Measurements from ENCODE around the gene ERV3-1.
A peak's percentile ranks its signal among the peaks of the same experiment; 100 is the strongest.
"Not testable (repeated sequence)": the region's sequence is repeated elsewhere in the genome, so short reads cannot be mapped to it uniquely, and the experiment has no call there.

Gene ERV3-1

GRCh38 chr7:65006094-65006992 lies at the start of gene ERV3-1:
TSS of gene ERV3-1 (minus strand) at chr7:65006687. CDS start at chr7:64993026, 13,661 bp downstream.
- peak; percentile 80 for DNase-seq (ENCODE audit: low read depth in 2 of 2)

- not testable (repeated sequence) for DNase-seq (ENCODE audit: low read depth in 2 of 2)
These were observed 49.3 kb upstream of the ERV3-1 start for GRCh38 chr7:65055786-65056185.

- DNase-seq (ENCODE audit: low read depth in 2 of 2), result not testable (repeated sequence)
These were observed 48.0 kb upstream of the ERV3-1 start for GRCh38 chr7:65054466-65054994.

GRCh38 chr7:65051654-65052053 lies 45.2 kb upstream of the ERV3-1 start:
- not testable (repeated sequence) for DNase-seq (ENCODE audit: low read depth in 2 of 2)

DNA sequence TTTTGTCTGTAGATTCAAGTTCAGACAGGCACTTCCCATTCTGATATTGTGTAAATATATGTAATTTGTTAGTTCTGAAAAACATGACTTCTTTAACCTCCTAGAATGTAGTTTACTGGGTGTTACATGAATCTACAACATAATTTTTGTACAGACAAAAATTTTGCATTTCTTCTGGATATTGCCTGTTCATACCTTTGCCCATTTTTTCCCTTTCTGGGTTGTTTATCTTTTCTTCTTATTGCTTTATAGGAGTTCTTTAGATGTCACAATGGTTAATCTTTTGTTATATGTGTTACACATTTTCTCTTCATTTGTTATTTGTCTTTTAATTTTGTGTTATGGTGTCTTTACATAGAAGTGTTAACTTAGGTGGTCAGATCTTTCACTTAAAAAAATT lies 44.7 kb upstream of the ERV3-1 start:
- DNase-seq (ENCODE audit: low read depth in 2 of 2), result not testable (repeated sequence)

DNA sequence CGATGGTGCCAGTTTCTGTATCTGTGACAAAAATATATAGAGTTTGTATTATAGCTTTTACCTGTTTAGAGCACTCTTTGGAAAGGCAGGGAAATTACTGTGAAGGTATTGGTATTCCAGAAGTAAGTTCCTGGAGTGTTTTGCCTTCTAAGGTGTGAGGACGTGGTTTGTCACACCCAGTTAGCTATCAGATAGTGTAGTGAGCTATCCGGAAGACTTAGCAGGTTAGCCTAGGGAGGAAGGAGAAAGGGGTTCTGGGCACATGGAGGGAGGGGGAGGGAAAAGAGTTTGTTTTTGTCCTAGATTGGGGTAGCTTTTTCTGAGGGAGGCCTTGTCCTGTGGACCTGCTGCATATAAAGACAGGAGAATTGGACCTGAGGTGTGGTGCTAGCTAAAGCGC lies 39.8 kb upstream of the ERV3-1 start:
- not testable (repeated sequence) for DNase-seq (ENCODE audit: low read depth in 2 of 2)

- not testable (repeated sequence) for DNase-seq (ENCODE audit: low read depth in 2 of 2)
These were observed 39.1 kb upstream of the ERV3-1 start for GRCh38 chr7:65045589-65045988.

GRCh38 chr7:65038767-65039166 lies 32.3 kb upstream of the ERV3-1 start:
- DNase-seq (ENCODE audit: low read depth in 2 of 2), result peak in 1 of 2 donors; percentile 1

DNA sequence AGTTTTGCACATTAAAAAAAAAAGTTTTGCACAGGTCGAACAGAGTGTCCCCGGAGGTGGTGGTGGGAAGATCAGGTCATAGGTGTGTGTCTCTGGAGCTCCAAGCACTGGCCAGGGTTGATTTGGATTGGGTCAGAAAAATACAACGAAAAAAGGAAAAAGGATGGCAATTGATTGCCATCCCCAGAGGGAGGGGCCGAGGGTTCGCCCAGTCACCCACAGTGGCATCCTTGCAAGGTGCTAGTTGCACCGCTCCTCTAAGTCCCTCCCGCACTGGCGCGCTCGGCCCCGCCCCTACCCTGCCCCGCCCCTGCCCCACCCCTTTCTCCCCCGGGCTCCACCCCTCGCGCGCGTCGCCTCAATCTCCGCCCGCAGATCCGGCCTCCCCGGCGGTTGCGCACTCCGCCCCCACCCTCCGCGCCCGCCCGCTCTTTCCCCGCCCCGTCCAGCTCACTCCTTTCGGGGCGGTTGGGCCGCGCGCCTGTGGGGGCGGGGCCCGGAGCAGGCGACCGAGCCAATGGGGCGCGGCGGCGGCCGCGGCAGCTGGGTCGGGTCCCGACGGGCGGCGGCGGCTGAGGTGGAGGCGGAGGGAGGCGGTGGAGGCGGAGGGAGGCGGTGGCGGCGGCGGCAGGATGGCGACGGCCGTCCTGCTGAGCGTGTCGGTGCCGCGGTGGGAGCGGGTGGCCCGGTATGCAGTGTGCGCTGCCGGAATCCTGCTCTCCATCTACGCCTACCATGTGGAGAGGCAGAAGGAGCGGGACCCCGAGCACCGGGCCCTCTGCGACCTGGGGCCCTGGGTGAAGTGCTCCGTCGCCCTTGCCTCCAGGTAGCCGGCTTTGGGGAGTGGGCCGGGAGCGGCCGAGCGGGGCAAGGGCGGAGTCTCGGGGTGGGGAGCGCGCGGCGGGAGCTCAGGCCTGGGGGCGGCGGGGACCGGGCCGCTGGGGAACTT lies 31.5 kb upstream of the ERV3-1 start:
- peak; percentile 86 to 90 for DNase-seq (ENCODE audit: low read depth in 2 of 2)

DNA sequence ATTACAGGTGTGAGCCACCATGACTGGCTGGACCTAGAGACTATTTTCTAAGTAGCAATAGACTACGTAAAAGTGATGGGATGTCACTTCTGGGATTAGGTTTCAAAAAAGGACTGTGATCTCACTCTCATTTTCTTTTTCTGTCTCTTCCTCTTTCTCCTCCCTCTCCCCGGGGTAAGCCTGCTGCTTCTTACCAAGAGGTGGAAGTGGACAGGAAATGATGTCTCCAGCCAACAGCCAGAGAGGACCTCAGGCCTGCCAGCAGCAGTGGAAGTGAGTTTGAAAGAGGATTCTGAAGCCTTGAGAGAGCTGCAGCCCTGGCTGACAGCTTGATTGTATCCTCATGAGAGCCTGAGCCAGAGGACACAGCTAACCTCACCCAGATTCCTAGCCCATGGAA lies 30.0 kb upstream of the ERV3-1 start:
- DNase-seq (ENCODE audit: low read depth in 2 of 2), result not testable (repeated sequence)

GRCh38 chr7:65035469-65035868 lies 29.0 kb upstream of the ERV3-1 start:
- DNase-seq (ENCODE audit: low read depth in 2 of 2), result not testable (repeated sequence)

DNA sequence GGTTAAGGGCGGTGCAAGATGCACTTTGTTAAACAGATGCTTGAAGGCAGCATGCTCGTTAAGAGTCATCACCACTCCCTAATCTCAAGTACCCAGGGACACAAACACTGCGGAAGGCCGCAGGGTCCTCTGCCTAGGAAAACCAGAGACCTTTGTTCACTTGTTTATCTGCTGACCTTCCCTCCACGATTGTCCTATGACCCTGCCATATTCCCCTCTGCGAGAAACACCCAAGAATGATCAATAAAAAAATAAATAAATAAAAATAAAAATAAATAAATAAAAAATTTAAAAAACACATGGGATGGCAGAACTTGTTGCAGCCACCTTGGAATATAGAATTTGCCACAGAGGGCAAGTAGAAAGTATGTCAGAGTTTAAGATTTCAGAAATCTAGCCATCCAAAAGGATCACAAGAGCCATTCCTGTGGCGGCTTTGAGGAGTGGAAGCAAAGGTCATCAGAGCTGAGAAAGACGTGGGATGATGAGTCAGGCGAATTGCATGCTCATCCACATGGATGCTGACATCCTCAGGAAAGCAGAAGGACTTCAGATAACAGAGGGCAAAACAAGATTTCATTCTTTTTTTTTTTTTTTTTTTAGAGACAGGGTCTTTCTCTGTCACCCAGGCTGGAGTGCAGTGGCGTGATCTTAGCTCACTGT lies 27.8 kb upstream of the ERV3-1 start:
- not testable (repeated sequence) for DNase-seq (ENCODE audit: low read depth in 2 of 2)

DNA sequence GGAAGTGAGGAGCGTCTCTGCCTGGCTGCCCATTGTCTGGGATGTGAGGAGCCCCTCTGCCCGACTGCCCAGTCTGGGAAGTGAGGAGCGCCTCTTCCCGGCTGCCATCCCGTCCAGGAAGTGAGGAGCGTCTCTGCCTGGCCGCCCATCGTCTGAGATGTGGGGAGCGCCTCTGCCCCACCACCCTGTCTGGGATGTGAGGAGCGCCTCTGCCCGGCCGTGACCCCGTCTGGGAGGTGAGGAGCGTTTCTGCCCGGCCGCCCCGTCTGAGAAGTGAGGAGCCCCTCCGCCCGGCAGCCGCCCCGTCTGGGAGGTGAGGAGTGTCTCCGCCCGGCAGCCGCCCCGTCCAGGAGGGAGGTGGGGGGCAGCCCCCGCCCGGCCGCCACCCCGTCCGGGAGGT lies 26.9 kb upstream of the ERV3-1 start:
- DNase-seq (ENCODE audit: low read depth in 2 of 2), result not testable (repeated sequence)

- DNase-seq (ENCODE audit: low read depth in 2 of 2), result not testable (repeated sequence)
These were observed 18.5 kb upstream of the ERV3-1 start for GRCh38 chr7:65025023-65025422.

GRCh38 chr7:65020978-65021377 lies 14.5 kb upstream of the ERV3-1 start:
- not testable (repeated sequence) for DNase-seq (ENCODE audit: low read depth in 2 of 2)

- DNase-seq (ENCODE audit: low read depth in 2 of 2), result not testable (repeated sequence)
These were observed 3.4 kb upstream of the ERV3-1 start for GRCh38 chr7:65009881-65010280.

DNA sequence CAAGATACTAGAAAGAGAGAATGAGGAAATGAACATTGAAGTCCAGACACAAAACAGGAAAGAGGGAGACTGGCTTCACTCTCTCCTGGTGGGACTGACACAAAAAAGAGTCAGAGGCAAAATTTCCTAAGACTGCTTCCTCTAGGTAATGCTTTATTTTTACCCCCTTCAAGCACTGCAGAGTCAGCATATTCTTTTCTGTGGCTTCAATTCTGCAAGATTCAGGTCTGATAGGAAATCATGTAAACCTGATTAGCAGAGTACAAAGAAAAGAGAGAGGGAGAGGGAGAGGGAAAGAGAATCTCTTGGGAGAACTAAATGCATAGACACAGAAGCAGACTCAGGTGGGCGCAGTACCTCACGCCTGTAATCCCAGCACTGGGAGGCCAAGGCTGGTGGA lies 2.9 kb upstream of the ERV3-1 start:
- DNase-seq (ENCODE audit: low read depth in 2 of 2), result not testable (repeated sequence)

- not testable (repeated sequence) for DNase-seq (ENCODE audit: low read depth in 2 of 2)
These were observed 549 bp upstream of the ERV3-1 start for GRCh38 chr7:65007036-65007435.

GRCh38 chr7:65004575-65004974 lies 1.9 kb downstream of the ERV3-1 start:
- no peak for DNase-seq (ENCODE audit: low read depth in 2 of 2)

DNA sequence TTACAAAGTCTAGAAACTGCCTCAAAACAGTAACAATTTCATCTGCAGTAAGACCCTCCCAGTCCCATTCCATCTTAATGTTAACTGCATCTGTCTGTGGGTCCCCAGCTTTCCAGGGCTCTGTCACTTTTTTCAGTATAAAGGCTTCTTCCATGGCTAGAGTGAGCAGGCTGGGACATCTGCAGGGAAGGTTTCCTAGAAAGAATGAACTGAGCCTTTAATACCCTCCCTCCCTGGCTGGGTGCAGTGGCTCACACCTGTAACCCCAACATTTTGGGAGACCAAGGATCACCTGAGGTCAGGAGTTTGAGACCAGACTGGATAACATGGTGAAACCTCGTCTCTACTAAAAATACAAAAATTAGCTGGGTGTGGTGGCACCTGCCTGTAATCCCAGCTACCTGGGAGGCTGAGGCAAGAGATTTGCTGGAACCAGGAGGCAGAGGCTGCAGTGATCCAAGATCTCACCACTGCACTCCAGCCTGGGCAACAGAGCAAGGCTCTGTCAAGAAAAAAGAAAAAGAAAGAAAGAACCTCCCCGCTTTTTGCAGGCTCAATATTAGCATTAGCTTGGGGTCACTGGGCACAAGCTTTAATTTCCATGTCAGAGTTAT lies 3.4 kb downstream of the ERV3-1 start:
- DNase-seq (ENCODE audit: low read depth in 2 of 2), result no peak

- no peak for DNase-seq (ENCODE audit: low read depth in 2 of 2)
These were observed 5.1 kb downstream of the ERV3-1 start for GRCh38 chr7:65001291-65001814.
